Esophagus squamous epithelium (tissue), 4 donors: ENCODE measurements around the gene PGR.

ENCODE experiments used
- POLR2A ChIP-seq, 4 donors: fragments of 450-650 bp; IDR thresholded peaks; one replicate each; pipeline ENCODE4 v1.6.1; 2017; ENCODE audit warnings: antibody characterized with exemption in 4 of 4, mild to moderate bottlenecking in 4 of 4, moderate library complexity in 3 of 4
- TF ChIP-seq, protein P1 (sequence below), 6 experiments: fragments of 450-650 bp in 4 of 6; fragments of 200-600 bp in 2 of 6; sonication (generic) in 2 of 6; IDR thresholded peaks; one replicate each; pipeline ENCODE4 v1.5.1; 2016 to 2019; ENCODE audit warnings: antibody characterized with exemption in 6 of 6, mild to moderate bottlenecking in 4 of 6, moderate library complexity in 4 of 6

DNA sequence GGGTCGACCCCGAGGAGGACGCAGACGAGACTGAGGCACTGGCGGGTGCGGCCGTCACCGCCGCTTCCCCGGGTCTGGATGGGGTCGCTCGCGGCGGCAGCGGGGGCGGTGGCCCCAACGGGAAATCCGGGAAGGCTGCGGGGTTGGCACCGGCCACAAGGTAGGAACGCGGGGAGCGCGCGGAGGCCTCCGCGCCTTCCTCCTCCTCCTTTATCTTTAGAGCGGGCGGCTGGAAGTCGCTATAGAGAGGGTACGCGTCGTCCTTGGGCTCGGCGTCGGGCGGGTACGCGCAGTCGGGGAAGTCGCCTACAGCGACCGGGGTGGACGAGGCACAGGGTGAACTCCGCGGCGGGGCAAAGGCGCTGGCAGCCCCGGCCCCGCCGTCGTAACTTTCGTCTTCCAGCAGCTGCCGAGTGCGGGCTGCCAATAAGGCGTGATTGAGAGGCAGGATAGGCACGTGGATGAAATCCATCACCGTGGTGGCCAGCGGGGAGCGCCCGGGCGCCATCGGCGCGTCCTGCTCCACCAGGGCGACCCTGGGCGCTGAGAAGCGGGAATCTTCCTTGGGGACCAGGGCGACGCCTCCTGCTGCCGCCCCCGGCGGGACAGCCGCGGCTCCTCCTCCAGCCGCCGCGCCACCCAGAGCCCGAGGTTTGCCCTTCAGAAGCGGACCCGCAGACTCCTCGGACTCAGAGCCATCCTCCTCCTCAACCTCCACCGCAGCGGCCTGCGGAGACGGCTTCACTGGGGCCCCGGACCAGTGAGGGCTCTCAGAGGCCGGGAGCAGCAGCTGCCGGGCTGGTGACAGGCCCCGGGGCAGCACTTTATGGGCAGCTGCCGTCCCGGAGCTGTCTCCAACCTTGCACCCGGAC, 1.7 kb downstream of the PGR start:
- TF ChIP-seq, protein P1, sequence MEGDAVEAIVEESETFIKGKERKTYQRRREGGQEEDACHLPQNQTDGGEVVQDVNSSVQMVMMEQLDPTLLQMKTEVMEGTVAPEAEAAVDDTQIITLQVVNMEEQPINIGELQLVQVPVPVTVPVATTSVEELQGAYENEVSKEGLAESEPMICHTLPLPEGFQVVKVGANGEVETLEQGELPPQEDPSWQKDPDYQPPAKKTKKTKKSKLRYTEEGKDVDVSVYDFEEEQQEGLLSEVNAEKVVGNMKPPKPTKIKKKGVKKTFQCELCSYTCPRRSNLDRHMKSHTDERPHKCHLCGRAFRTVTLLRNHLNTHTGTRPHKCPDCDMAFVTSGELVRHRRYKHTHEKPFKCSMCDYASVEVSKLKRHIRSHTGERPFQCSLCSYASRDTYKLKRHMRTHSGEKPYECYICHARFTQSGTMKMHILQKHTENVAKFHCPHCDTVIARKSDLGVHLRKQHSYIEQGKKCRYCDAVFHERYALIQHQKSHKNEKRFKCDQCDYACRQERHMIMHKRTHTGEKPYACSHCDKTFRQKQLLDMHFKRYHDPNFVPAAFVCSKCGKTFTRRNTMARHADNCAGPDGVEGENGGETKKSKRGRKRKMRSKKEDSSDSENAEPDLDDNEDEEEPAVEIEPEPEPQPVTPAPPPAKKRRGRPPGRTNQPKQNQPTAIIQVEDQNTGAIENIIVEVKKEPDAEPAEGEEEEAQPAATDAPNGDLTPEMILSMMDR (IDR thresholded peaks at IDR 0.05) = no peak
- TF ChIP-seq POLR2A (IDR thresholded peaks at IDR 0.05) = no peak
